ENCODE results near the gene GOLT1B. TPM values are rescaled to one million over a fixed set of nuclear protein-coding genes. Genes with fewer than 3 reads are reported as not detected.

Gene GOLT1B
- total RNA-seq, 1 donor from 2014 or later = 90.3 TPM

DNA sequence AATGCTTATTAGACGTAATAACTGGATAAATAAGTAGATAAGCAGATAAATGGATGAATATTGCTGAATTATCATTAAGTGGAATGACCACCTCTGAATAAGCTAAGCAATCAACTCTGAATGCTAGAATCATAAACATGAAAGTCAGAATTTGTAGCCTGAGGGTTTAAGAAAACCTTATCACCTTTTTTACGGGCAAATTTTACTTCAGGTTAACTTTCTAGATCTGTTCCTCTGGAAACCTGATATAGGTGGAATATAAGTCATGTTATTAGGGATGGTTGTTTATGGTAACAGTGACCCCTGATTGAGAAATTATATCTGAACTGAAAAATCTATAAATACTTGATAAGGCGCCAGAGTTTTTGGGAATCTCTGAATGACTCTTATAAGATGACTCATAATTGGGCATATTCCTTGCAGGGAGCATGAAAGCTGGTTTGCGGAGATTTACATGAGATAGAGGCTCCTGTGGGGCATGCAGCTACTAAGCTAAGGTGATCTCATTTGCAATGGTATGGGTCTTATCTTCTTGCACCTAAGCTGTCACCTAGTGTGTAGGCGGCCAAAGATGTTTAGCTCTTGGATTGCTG is 36.6 kb downstream of the GOLT1B start:
- Histone ChIP-seq H3K36me3 (ENCODE audit: insufficient read depth, low read length) (no peaks in the 10 kb centered on the region), H4K20me1 (ENCODE audit: insufficient read depth, low read length) (no peaks in the 10 kb centered on the region), H3K4me1 (ENCODE audit: insufficient read depth, low read length) (no peaks in the 10 kb centered on the region), H3K4me3 (ENCODE audit: insufficient read depth, low read depth, low read length) (no peak overlapping the region), H3K4me2 (ENCODE audit: low read length) (no peak overlapping the region), H3K27me3 (ENCODE audit: insufficient read depth, low read length) (no peaks in the 10 kb centered on the region), H2AFZ (ENCODE audit: low read depth, low read length) (no peak overlapping the region), H3K9ac (ENCODE audit: low read length) (no peak overlapping the region), H3K27ac (ENCODE audit: low read depth, low read length) (no peak overlapping the region), H3K9me3 (ENCODE audit: insufficient read depth, low read depth, low read length) (no peaks in the 10 kb centered on the region), H3K79me2 (ENCODE audit: insufficient read depth, low read length) (no peaks in the 10 kb centered on the region)
- H3K27me3 Mint-ChIP-seq (ENCODE audit: low read depth, unreplicated experiment) = no peaks in the 10 kb centered on the region
- H3K9me3 Mint-ChIP-seq (ENCODE audit: unreplicated experiment) = no peaks in the 10 kb centered on the region
- no peak for FAIRE-seq
- peaks cover 4% of the 10 kb centered on the region for H3K36me3 Mint-ChIP-seq (ENCODE audit: low read depth, unreplicated experiment)
- TF ChIP-seq, protein P1, sequence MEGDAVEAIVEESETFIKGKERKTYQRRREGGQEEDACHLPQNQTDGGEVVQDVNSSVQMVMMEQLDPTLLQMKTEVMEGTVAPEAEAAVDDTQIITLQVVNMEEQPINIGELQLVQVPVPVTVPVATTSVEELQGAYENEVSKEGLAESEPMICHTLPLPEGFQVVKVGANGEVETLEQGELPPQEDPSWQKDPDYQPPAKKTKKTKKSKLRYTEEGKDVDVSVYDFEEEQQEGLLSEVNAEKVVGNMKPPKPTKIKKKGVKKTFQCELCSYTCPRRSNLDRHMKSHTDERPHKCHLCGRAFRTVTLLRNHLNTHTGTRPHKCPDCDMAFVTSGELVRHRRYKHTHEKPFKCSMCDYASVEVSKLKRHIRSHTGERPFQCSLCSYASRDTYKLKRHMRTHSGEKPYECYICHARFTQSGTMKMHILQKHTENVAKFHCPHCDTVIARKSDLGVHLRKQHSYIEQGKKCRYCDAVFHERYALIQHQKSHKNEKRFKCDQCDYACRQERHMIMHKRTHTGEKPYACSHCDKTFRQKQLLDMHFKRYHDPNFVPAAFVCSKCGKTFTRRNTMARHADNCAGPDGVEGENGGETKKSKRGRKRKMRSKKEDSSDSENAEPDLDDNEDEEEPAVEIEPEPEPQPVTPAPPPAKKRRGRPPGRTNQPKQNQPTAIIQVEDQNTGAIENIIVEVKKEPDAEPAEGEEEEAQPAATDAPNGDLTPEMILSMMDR (IDR thresholded peaks at IDR 0.05; ENCODE audit: insufficient read depth, low read depth, low read length) = no peak
- no peak for TF ChIP-seq EZH2 (IDR thresholded peaks at IDR 0.05; ENCODE audit: insufficient read depth, low read length)
- no peak for DNase-seq (ENCODE audit: low read depth)
- H3K4me3 Mint-ChIP-seq (ENCODE audit: unreplicated experiment) = no peak overlapping the region
- H3K4me1 Mint-ChIP-seq (ENCODE audit: low read depth, unreplicated experiment) = no peaks in the 10 kb centered on the region
- no peak overlapping the region for H3K27ac Mint-ChIP-seq (ENCODE audit: unreplicated experiment)

DNA sequence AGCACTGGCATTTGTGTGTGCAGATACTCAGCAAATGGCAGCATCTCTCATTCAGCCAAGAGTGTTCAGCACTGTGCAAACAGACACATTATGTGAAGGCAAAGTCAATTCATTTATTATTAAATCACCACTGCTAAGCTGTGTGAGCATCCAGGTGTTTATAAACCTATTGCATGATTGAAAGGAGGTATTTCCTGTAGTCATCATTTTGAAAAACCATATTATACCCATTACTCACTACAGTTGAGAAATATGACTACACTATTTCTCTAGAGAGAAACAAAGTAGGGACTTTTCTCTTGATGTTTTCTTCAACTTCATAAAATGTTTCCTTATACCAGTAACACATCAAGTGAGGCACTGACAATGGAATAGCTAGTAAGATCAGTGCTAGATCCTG is 38.2 kb downstream of the GOLT1B start:
- Histone ChIP-seq H3K36me3 (ENCODE audit: insufficient read depth, low read length) (no peaks in the 10 kb centered on the region), H3K4me2 (ENCODE audit: low read length) (no peak overlapping the region), H3K79me2 (ENCODE audit: insufficient read depth, low read length) (no peaks in the 10 kb centered on the region), H3K27me3 (ENCODE audit: insufficient read depth, low read length) (no peaks in the 10 kb centered on the region), H2AFZ (ENCODE audit: low read depth, low read length) (no peak overlapping the region), H4K20me1 (ENCODE audit: insufficient read depth, low read length) (no peaks in the 10 kb centered on the region), H3K4me1 (ENCODE audit: insufficient read depth, low read length) (no peaks in the 10 kb centered on the region), H3K27ac (ENCODE audit: low read depth, low read length) (no peak overlapping the region), H3K9ac (ENCODE audit: low read length) (no peak overlapping the region), H3K4me3 (ENCODE audit: insufficient read depth, low read depth, low read length) (no peak overlapping the region), H3K9me3 (ENCODE audit: insufficient read depth, low read depth, low read length) (no peaks in the 10 kb centered on the region)
- Mint-ChIP-seq H3K27me3 (ENCODE audit: low read depth, unreplicated experiment) (no peaks in the 10 kb centered on the region), H3K9me3 (ENCODE audit: unreplicated experiment) (no peaks in the 10 kb centered on the region), H3K4me1 (ENCODE audit: low read depth, unreplicated experiment) (peaks cover 4% of the 10 kb centered on the region), H3K36me3 (ENCODE audit: low read depth, unreplicated experiment) (no peaks in the 10 kb centered on the region), H3K27ac (ENCODE audit: unreplicated experiment) (no peak overlapping the region), H3K4me3 (ENCODE audit: unreplicated experiment) (no peak overlapping the region)
- TF ChIP-seq, protein P1 (IDR thresholded peaks at IDR 0.05; ENCODE audit: insufficient read depth, low read depth, low read length) = no peak
- TF ChIP-seq EZH2 (IDR thresholded peaks at IDR 0.05; ENCODE audit: insufficient read depth, low read length) = no peak
- DNase-seq (ENCODE audit: low read depth) (no peak), FAIRE-seq (no peak)

DNA sequence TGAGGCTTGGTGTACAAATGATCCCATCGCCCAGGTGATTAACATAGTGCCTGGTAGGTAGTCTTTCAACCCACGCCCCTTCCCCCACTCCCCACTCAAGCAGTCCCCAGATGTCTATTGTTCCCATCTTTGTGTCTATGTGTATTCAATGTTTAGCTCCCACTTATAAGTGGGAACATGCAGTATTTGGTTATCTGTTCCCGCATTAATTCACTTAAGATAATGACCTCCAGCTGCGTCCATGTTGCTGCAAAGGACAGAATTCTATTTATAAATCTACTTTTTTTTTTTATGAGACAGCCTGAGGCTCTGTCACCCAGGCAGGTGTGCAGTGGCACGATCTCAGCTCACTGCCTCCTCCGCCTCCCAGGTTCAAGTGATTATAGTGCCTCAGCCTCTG is 40.2 kb downstream of the GOLT1B start:
- H3K36me3 Mint-ChIP-seq (ENCODE audit: low read depth, unreplicated experiment) = no peaks in the 10 kb centered on the region
- Histone ChIP-seq H2AFZ (ENCODE audit: low read depth, low read length) (no peak overlapping the region), H3K4me1 (ENCODE audit: insufficient read depth, low read length) (no peaks in the 10 kb centered on the region), H4K20me1 (ENCODE audit: insufficient read depth, low read length) (no peaks in the 10 kb centered on the region), H3K9ac (ENCODE audit: low read length) (no peak overlapping the region), H3K4me3 (ENCODE audit: insufficient read depth, low read depth, low read length) (no peak overlapping the region), H3K27me3 (ENCODE audit: insufficient read depth, low read length) (no peaks in the 10 kb centered on the region), H3K4me2 (ENCODE audit: low read length) (no peak overlapping the region), H3K79me2 (ENCODE audit: insufficient read depth, low read length) (no peaks in the 10 kb centered on the region), H3K36me3 (ENCODE audit: insufficient read depth, low read length) (no peaks in the 10 kb centered on the region), H3K9me3 (ENCODE audit: insufficient read depth, low read depth, low read length) (no peaks in the 10 kb centered on the region), H3K27ac (ENCODE audit: low read depth, low read length) (no peak overlapping the region)
- DNase-seq (ENCODE audit: low read depth) (no peak), FAIRE-seq (no peak)
- no peaks in the 10 kb centered on the region for H3K27me3 Mint-ChIP-seq (ENCODE audit: low read depth, unreplicated experiment)
- TF ChIP-seq, protein P1 (IDR thresholded peaks at IDR 0.05; ENCODE audit: insufficient read depth, low read depth, low read length) = no peak
- TF ChIP-seq EZH2 (IDR thresholded peaks at IDR 0.05; ENCODE audit: insufficient read depth, low read length) = no peak
- H3K4me1 Mint-ChIP-seq (ENCODE audit: low read depth, unreplicated experiment) = peaks cover 12% of the 10 kb centered on the region
- no peak overlapping the region for H3K27ac Mint-ChIP-seq (ENCODE audit: unreplicated experiment)
- no peak overlapping the region for H3K4me3 Mint-ChIP-seq (ENCODE audit: unreplicated experiment)
- H3K9me3 Mint-ChIP-seq (ENCODE audit: unreplicated experiment) = no peaks in the 10 kb centered on the region

Data from astrocyte (in vitro differentiated cells and primary cell).